Muscle of back (tissue), 11 donors: Measurements from ENCODE around the gene POLR2L. TPM values are rescaled to one million over a fixed set of nuclear protein-coding genes. Genes with fewer than 3 reads are reported as not detected.

Experiments used
- DNase-seq, 3 donors: peaks; one replicate each; pipeline versions ENCODE4 v3.0.0 to v3.0.0-alpha.2; 2013
- polyA plus RNA-seq, 10 donors: library from polyadenylated mRNA; unstranded; fragments of 120-200 nt; gene quantifications; one replicate each; pipeline ENCODE4 v1.2.1, GENCODE V29; 2013; ENCODE audit not compliant: insufficient read length in 10 of 10

Gene POLR2L
- polyA plus RNA-seq, 10 donors: 69.6 to 159 (median 104) TPM

- DNase-seq: no peak
Observed at GRCh38 chr11:870418-870817, 28.1 kb upstream of the POLR2L start.

GRCh38 chr11:870127-870413 lies 27.7 kb upstream of the POLR2L start:
- peak in 1 of 3 donors; percentile 23 for DNase-seq

- DNase-seq: no peak
Observed at GRCh38 chr11:869399-870126, 27.2 kb upstream of the POLR2L start.

GRCh38 chr11:868802-869201 lies 26.5 kb upstream of the POLR2L start:
- no peak for DNase-seq

- DNase-seq: no peak
Observed at GRCh38 chr11:868394-868793, 26.1 kb upstream of the POLR2L start.

GRCh38 chr11:867856-868358 lies 25.6 kb upstream of the POLR2L start:
- no peak for DNase-seq

- DNase-seq: no peak
Observed at GRCh38 chr11:866481-866880, 24.2 kb upstream of the POLR2L start.

- peak in 1 of 3 donors; percentile 14 for DNase-seq
Observed at GRCh38 chr11:865462-866430, 23.4 kb upstream of the POLR2L start.

- DNase-seq: peak in 1 of 3 donors; percentile 23
Observed at GRCh38 chr11:864898-865297, 22.6 kb upstream of the POLR2L start.

GRCh38 chr11:863910-864827 lies 21.8 kb upstream of the POLR2L start:
- DNase-seq: peak in 1 of 3 donors; percentile 24

GRCh38 chr11:863023-863909 lies 20.9 kb upstream of the POLR2L start:
- DNase-seq: peak in 1 of 3 donors; percentile 17

GRCh38 chr11:862696-863022 lies 20.3 kb upstream of the POLR2L start:
- peak in 1 of 3 donors; percentile 29 for DNase-seq

- peak in 2 of 3 donors; percentile 38 to 65 for DNase-seq
Observed at GRCh38 chr11:862081-862661, 19.8 kb upstream of the POLR2L start.

- DNase-seq: no peak
Observed at GRCh38 chr11:861105-861479, 18.8 kb upstream of the POLR2L start.

- DNase-seq: no peak
Observed at GRCh38 chr11:860234-861104, 18.1 kb upstream of the POLR2L start.

- peak; percentile 56 to 90 (median 83) for DNase-seq
Observed at GRCh38 chr11:859394-860131, 17.2 kb upstream of the POLR2L start.

- no peak for DNase-seq
Observed at GRCh38 chr11:858762-859339, 16.5 kb upstream of the POLR2L start.

GRCh38 chr11:858053-858761 lies 15.9 kb upstream of the POLR2L start:
- no peak for DNase-seq
